WTC11 (cell line): ENCODE measurements around the gene HSPB3. TPM values are rescaled to one million over a fixed set of nuclear protein-coding genes. Genes with fewer than 3 reads are reported as not detected.

Experiments used
- ATAC-seq: fragments of 200-7000 bp; cut with Tn5 transposase; 2 replicates; pipeline ENCODE4 v1.10.0; 2021; ENCODE audit warnings: mild to moderate bottlenecking, moderate library complexity
- CTCF ChIA-PET: fragments of 300-600 bp; sonication (Branson Sonifier 250); formaldehyde crosslinking; loops from one replicate; lab custom pipeline; 2021; ENCODE audit warnings: antibody characterized with exemption; lab: Charles Lee
- POLR2A ChIA-PET: fragments of 350-600 bp; sonication (Branson Sonifier 250); formaldehyde crosslinking; loops from one replicate; lab custom pipeline; 2021; ENCODE audit warnings: antibody characterized with exemption; lab: Charles Lee
- DNase-seq: peaks from one replicate; pipeline ENCODE4 v3.0.0; 2021; ENCODE audit warnings: low spot score
- H3K27ac Mint-ChIP-seq: 2 replicates; pipeline ENCODE4 v1.8.0; 2021; ENCODE audit warnings: mixed read lengths
- H3K27me3 Mint-ChIP-seq: 2 replicates; pipeline ENCODE4 v1.8.0; 2021; ENCODE audit warnings: low read depth, mild to moderate bottlenecking, moderate library complexity, mixed read lengths
- H3K36me3 Mint-ChIP-seq: 2 replicates; pipeline ENCODE4 v1.8.0; 2021; ENCODE audit warnings: mixed read lengths
- H3K4me1 Mint-ChIP-seq: 2 replicates; pipeline ENCODE4 v1.8.0; 2022; ENCODE audit warnings: mixed read lengths
- H3K4me3 Mint-ChIP-seq: 2 replicates; pipeline ENCODE4 v1.8.0; 2021; ENCODE audit warnings: mild to moderate bottlenecking, moderate library complexity, mixed read lengths
- H3K9me3 Mint-ChIP-seq: 2 replicates; pipeline ENCODE4 v1.8.0; 2021; ENCODE audit warnings: mixed read lengths
- ATF1 ChIP-seq: sonication (generic); formaldehyde crosslinking; IDR thresholded peaks from 2 replicates; pipeline ENCODE4 v1.8.1; 2023; ENCODE audit warnings: mild to moderate bottlenecking, moderate library complexity, missing genetic modification reagents
- EMX1 ChIP-seq: fragments of 250-450 bp; sonication (Bioruptor Pico); IDR thresholded peaks from 2 replicates; pipeline ENCODE4 v1.8.0; 2021; ENCODE audit warnings: mild to moderate bottlenecking
- GABPB1 ChIP-seq: sonication (generic); formaldehyde crosslinking; IDR thresholded peaks from 2 replicates; pipeline ENCODE4 v1.8.1; 2023; ENCODE audit warnings: mild to moderate bottlenecking, missing genetic modification reagents
- JUN ChIP-seq: sonication (generic); formaldehyde crosslinking; IDR thresholded peaks from 2 replicates; pipeline ENCODE4 v1.8.0; 2023; ENCODE audit warnings: mild to moderate bottlenecking, missing genetic modification reagents
- NFE2L1 ChIP-seq: sonication (generic); formaldehyde crosslinking; IDR thresholded peaks from 2 replicates; pipeline ENCODE4 v1.8.1; 2023; ENCODE audit warnings: missing genetic modification reagents
- NFYB ChIP-seq: sonication (generic); formaldehyde crosslinking; conservative IDR thresholded peaks from 2 replicates; pipeline ENCODE4 v1.8.0; 2022; ENCODE audit warnings: low read depth, missing genetic modification reagents
- NR1H2 ChIP-seq: sonication (generic); formaldehyde crosslinking; IDR thresholded peaks from 2 replicates; pipeline ENCODE4 v1.9.0; 2021; ENCODE audit warnings: mild to moderate bottlenecking, moderate library complexity, missing genetic modification reagents
- NR3C1 ChIP-seq: sonication (generic); formaldehyde crosslinking; conservative IDR thresholded peaks from 2 replicates; pipeline ENCODE4 v1.8.1; 2023; ENCODE audit warnings: low read depth, mild to moderate bottlenecking, missing genetic modification reagents
- OVOL2 ChIP-seq: fragments of 250-450 bp; sonication (Bioruptor Pico); IDR thresholded peaks from 2 replicates; pipeline ENCODE4 v1.9.0; 2021; ENCODE audit warnings: mild to moderate bottlenecking, borderline replicate concordance
- SMAD3 ChIP-seq: sonication (generic); formaldehyde crosslinking; IDR thresholded peaks from 2 replicates; pipeline ENCODE4 v1.8.0; 2022; ENCODE audit warnings: missing genetic modification reagents, mild to moderate bottlenecking, borderline replicate concordance
- SP1 ChIP-seq: sonication (generic); formaldehyde crosslinking; conservative IDR thresholded peaks from 2 replicates; pipeline ENCODE4 v1.8.1; 2022; ENCODE audit warnings: missing genetic modification reagents
- TCF7 ChIP-seq: sonication (generic); formaldehyde crosslinking; IDR thresholded peaks from 2 replicates; pipeline ENCODE4 v1.8.0; 2022; ENCODE audit warnings: mild to moderate bottlenecking, low read depth, missing genetic modification reagents, moderate library complexity
- TEAD1 ChIP-seq: sonication (generic); formaldehyde crosslinking; IDR thresholded peaks from 2 replicates; pipeline ENCODE4 v1.8.0; 2022; ENCODE audit warnings: mild to moderate bottlenecking, missing genetic modification reagents
- ZBTB21 ChIP-seq: sonication (generic); formaldehyde crosslinking; IDR thresholded peaks from 2 replicates; pipeline ENCODE4 v1.8.1; 2023; ENCODE audit warnings: mild to moderate bottlenecking, missing genetic modification reagents, borderline replicate concordance
- ZNF121 ChIP-seq: sonication (generic); formaldehyde crosslinking; IDR thresholded peaks from 2 replicates; pipeline ENCODE4 v1.8.0; 2023; ENCODE audit warnings: missing genetic modification reagents
- ZNF232 ChIP-seq: sonication (generic); formaldehyde crosslinking; IDR thresholded peaks from 2 replicates; pipeline ENCODE4 v1.8.0; 2022; ENCODE audit warnings: mild to moderate bottlenecking, missing genetic modification reagents
- ZNF671 ChIP-seq: fragments of 250-450 bp; sonication (Bioruptor Pico); IDR thresholded peaks from 2 replicates; pipeline ENCODE4 v1.8.0; 2021; ENCODE audit warnings: mild to moderate bottlenecking
- total RNA-seq: library from RNA; stranded (reverse); gene quantifications from 3 replicates; pipeline ENCODE4 v1.2.3, GENCODE V29; 2021
- TF ChIP-seq, protein P1 (sequence below): sonication (generic); formaldehyde crosslinking; IDR thresholded peaks from 2 replicates; pipeline ENCODE4 v1.8.1; 2023; ENCODE audit warnings: mild to moderate bottlenecking, missing genetic modification reagents, moderate library complexity
- TF ChIP-seq, protein P2 (sequence below): fragments of 250-450 bp; sonication (Bioruptor Pico); IDR thresholded peaks from 2 replicates; pipeline ENCODE4 v1.8.0; 2021; ENCODE audit warnings: mild to moderate bottlenecking
- TF ChIP-seq, protein P3 (sequence below): sonication (generic); formaldehyde crosslinking; IDR thresholded peaks from 2 replicates; pipeline ENCODE4 v1.8.1; 2023; ENCODE audit warnings: mild to moderate bottlenecking, missing genetic modification reagents, borderline replicate concordance
- TF ChIP-seq, protein P4 (sequence below): sonication (generic); formaldehyde crosslinking; IDR thresholded peaks from 2 replicates; pipeline ENCODE4 v1.8.0; 2022; ENCODE audit warnings: mild to moderate bottlenecking, missing genetic modification reagents
- TF ChIP-seq, protein P5 (sequence below): sonication (generic); formaldehyde crosslinking; conservative IDR thresholded peaks from 2 replicates; pipeline ENCODE4 v1.8.1; 2022; ENCODE audit warnings: mild to moderate bottlenecking, missing genetic modification reagents

The HSPB3 gene
- total RNA-seq, 1 experiment from 2014 or later = not detected

DNA sequence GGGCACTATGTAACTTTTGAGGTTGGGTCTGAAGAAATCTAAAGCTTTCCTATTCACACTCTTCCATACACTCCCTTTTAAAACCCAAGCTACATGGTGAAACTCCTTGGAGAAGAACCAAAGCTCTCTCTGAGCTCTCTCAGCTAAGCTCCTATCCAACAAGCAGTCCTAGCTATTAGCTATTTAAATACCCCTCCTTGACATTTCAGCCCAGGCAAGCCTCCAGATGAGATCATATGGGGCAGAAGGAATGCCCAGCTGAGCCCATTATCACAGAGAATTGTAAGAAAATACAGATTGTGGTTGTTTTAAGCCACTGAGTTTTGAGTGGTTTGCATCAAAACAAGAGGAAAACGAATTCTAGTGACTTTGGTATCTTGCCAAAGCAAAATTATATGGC, 15.2 kb downstream of the HSPB3 start:
- no peak overlapping the region for H3K27ac Mint-ChIP-seq
- ChIA-PET POLR2A (no interaction called here), CTCF (interaction anchor here (0.7 kb wide), 1 partner anchor 227 kb away, joined by 4 read pairs; no protein-coding TSS in a partner anchor)
- no peak for TF ChIP-seq NFYB (CRISPR knock-in tag)
- no peak for TF ChIP-seq ATF1 (CRISPR knock-in tag)
- TF ChIP-seq EMX1 = no peak
- TF ChIP-seq, protein P1, sequence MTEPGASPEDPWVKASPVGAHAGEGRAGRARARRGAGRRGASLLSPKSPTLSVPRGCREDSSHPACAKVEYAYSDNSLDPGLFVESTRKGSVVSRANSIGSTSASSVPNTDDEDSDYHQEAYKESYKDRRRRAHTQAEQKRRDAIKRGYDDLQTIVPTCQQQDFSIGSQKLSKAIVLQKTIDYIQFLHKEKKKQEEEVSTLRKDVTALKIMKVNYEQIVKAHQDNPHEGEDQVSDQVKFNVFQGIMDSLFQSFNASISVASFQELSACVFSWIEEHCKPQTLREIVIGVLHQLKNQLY (CRISPR knock-in tag) = no peak
- TF ChIP-seq, protein P2, sequence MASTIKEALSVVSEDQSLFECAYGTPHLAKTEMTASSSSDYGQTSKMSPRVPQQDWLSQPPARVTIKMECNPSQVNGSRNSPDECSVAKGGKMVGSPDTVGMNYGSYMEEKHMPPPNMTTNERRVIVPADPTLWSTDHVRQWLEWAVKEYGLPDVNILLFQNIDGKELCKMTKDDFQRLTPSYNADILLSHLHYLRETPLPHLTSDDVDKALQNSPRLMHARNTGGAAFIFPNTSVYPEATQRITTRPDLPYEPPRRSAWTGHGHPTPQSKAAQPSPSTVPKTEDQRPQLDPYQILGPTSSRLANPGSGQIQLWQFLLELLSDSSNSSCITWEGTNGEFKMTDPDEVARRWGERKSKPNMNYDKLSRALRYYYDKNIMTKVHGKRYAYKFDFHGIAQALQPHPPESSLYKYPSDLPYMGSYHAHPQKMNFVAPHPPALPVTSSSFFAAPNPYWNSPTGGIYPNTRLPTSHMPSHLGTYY (CRISPR knock-in tag) = no peak
- no peak for TF ChIP-seq NR1H2
- no peak for TF ChIP-seq OVOL2 (CRISPR knock-in tag)
- TF ChIP-seq ZBTB21 (CRISPR knock-in tag) = no peak
- TF ChIP-seq, protein P3, sequence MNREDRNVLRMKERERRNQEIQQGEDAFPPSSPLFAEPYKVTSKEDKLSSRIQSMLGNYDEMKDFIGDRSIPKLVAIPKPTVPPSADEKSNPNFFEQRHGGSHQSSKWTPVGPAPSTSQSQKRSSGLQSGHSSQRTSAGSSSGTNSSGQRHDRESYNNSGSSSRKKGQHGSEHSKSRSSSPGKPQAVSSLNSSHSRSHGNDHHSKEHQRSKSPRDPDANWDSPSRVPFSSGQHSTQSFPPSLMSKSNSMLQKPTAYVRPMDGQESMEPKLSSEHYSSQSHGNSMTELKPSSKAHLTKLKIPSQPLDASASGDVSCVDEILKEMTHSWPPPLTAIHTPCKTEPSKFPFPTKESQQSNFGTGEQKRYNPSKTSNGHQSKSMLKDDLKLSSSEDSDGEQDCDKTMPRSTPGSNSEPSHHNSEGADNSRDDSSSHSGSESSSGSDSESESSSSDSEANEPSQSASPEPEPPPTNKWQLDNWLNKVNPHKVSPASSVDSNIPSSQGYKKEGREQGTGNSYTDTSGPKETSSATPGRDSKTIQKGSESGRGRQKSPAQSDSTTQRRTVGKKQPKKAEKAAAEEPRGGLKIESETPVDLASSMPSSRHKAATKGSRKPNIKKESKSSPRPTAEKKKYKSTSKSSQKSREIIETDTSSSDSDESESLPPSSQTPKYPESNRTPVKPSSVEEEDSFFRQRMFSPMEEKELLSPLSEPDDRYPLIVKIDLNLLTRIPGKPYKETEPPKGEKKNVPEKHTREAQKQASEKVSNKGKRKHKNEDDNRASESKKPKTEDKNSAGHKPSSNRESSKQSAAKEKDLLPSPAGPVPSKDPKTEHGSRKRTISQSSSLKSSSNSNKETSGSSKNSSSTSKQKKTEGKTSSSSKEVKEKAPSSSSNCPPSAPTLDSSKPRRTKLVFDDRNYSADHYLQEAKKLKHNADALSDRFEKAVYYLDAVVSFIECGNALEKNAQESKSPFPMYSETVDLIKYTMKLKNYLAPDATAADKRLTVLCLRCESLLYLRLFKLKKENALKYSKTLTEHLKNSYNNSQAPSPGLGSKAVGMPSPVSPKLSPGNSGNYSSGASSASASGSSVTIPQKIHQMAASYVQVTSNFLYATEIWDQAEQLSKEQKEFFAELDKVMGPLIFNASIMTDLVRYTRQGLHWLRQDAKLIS = no peak
- no peak for TF ChIP-seq TCF7 (CRISPR knock-in tag)
- TF ChIP-seq, protein P4, sequence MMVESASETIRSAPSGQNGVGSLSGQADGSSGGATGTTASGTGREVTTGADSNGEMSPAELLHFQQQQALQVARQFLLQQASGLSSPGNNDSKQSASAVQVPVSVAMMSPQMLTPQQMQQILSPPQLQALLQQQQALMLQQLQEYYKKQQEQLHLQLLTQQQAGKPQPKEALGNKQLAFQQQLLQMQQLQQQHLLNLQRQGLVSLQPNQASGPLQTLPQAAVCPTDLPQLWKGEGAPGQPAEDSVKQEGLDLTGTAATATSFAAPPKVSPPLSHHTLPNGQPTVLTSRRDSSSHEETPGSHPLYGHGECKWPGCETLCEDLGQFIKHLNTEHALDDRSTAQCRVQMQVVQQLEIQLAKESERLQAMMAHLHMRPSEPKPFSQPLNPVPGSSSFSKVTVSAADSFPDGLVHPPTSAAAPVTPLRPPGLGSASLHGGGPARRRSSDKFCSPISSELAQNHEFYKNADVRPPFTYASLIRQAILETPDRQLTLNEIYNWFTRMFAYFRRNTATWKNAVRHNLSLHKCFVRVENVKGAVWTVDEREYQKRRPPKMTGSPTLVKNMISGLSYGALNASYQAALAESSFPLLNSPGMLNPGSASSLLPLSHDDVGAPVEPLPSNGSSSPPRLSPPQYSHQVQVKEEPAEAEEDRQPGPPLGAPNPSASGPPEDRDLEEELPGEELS (CRISPR knock-in tag) = no peak
- no peak for TF ChIP-seq NR3C1 (CRISPR knock-in tag)
- no peak for TF ChIP-seq GABPB1 (CRISPR knock-in tag)
- no peak for TF ChIP-seq SMAD3 (CRISPR knock-in tag)
- TF ChIP-seq TEAD1 (CRISPR knock-in tag) = no peak
- TF ChIP-seq, all 79 proteins: peak for 0
- Mint-ChIP-seq H3K9me3 (no peaks in the 10 kb centered on the region; the same call in 1 of the 2 replicates), H3K4me3 (no peak overlapping the region), H3K36me3 (peaks cover 4% of the 10 kb centered on the region; the same call in 1 of the 2 replicates), H3K27me3 (no peaks in the 10 kb centered on the region), H3K4me1 (no peaks in the 10 kb centered on the region)
- ATAC-seq (no peak), DNase-seq (no peak)

DNA sequence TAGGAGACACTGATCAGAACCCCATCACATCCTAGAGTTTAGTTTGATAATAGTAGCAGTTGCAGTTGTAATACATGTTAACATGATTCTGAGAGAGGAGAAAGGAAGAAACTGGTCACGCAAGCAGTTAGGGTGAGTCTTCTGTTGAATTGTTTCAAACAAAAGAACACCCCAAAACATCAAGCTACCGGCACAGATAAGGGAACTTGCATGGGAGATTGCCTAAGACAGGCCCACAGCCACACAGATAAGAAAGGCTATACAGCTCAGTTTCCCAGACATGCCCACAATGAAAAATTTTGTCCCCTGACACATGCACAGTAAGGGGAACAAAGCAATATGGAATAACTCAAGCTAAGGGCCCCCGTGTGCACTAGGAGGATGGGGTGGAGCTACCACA, 15.9 kb downstream of the HSPB3 start:
- Mint-ChIP-seq H3K9me3 (no peaks in the 10 kb centered on the region; the same call in 1 of the 2 replicates), H3K27me3 (no peaks in the 10 kb centered on the region), H3K4me1 (no peaks in the 10 kb centered on the region), H3K36me3 (0 out of 2 replicates have a peak, but pooled peaks cover 2% of the 10 kb centered on the region), H3K4me3 (no peak overlapping the region), H3K27ac (no peak overlapping the region)
- ChIA-PET POLR2A (no interaction called here), CTCF (interaction anchor here (1.4 kb wide), 1 partner anchor 52 kb away, joined by 3 read pairs; no protein-coding TSS in a partner anchor)
- ATAC-seq (no peak), DNase-seq (no peak)
- TF ChIP-seq ZNF121 (CRISPR knock-in tag) = no peak
- no peak for TF ChIP-seq SP1 (CRISPR knock-in tag)
- TF ChIP-seq NFE2L1 = no peak
- no peak for TF ChIP-seq JUN
- TF ChIP-seq, protein P5, sequence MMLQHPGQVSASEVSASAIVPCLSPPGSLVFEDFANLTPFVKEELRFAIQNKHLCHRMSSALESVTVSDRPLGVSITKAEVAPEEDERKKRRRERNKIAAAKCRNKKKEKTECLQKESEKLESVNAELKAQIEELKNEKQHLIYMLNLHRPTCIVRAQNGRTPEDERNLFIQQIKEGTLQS (CRISPR knock-in tag) = no peak
- no peak for TF ChIP-seq ZNF671 (CRISPR knock-in tag)
- TF ChIP-seq ZNF232 (CRISPR knock-in tag) = no peak
